GM18909 (cell line): ENCODE measurements around the gene EML1.
"Not testable (repeated sequence)": the region's sequence is repeated elsewhere in the genome, so short reads cannot be mapped to it uniquely, and the experiment has no call there.

ENCODE experiments used
- ATAC-seq: cut with Tn5 transposase; IDR thresholded peaks from one replicate; pipeline ENCODE4 v1.9.1; 2021; ENCODE audit warnings: mild to moderate bottlenecking; ENCODE audit not compliant: unreplicated experiment, poor library complexity

The EML1 gene

DNA sequence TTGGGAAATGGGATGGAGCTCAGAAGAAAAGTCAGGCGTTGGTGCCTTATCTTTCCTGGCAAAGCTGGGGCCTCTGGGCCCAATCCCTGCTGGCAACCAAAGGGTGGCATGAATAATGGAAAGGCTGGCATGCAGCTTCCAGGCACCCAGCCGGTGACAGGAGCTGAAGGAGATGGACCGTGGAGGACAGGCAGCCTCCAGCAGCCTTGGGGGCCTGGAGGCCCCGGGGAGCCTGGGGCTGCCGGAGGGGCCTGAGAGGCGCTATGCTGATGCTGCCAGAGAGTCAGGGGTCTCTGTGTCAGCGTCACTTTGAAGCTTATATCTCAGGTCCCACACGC lies 38.2 kb upstream of the EML1 start:
- no peak for ATAC-seq

DNA sequence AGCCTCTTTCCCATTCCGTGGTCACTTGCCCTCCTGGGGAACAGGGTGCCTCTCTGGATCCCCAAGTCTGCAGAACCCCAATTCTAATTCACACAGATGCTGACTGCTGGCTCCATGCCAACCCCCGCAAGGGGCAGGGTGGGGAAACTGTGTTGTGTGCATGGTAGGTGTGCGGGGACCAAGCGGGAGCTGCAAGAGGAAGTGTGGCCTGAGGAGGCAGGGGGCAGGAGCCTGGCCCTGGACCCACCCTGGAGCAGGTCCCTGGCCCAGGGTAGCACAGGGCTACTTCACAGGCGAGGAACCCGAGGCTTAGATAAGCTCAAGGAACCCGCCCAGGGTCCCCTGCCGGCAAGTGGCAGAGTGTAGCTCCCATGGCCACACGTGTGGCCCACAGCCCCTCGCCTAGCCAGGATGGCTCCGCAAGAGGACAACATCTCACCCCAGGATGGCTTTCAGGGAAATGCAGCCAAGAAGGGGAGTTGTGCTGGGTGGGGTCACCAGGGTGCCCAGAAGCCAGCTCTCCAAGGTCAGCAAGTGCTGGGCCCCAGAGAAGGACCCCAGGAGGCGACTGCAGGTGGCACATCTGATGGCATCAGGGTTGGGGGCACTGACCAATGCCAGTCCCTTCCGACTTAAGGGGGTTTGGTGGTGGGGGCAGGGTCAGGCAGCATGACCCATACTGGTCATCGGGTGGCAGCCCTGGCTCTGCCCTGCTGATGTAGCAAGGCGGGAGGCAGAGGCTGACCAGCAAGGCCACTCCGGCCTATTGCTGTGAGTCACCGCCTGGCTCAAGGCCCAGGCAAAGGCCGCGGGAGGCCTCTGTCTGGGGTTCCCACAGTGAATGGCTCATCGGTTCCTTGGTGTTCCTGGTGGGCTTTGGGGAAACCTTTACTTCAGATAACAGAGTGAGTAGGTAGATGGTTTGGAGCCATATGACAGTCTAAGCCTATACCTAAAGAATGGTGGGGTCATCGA lies 37.3 kb upstream of the EML1 start:
- no peak for ATAC-seq

DNA sequence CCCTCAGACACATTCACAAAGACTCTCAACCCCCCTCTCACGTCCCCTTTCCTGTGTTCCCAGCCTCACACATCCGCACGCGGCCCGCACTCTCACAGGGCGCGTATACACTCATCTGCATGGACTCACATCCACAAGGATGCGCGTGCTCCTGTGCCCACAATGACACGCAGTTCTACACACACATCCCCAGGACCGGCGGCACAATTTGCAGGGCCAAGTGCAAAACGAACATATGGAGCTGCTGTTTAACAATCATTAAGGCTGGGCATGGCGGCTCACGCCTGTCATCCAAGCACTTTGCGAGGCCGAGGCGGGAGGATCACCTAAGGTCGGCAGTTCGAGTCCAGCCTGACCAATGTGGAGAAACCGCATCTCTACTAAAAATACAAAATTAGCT lies 36.4 kb upstream of the EML1 start:
- ATAC-seq: no peak

DNA sequence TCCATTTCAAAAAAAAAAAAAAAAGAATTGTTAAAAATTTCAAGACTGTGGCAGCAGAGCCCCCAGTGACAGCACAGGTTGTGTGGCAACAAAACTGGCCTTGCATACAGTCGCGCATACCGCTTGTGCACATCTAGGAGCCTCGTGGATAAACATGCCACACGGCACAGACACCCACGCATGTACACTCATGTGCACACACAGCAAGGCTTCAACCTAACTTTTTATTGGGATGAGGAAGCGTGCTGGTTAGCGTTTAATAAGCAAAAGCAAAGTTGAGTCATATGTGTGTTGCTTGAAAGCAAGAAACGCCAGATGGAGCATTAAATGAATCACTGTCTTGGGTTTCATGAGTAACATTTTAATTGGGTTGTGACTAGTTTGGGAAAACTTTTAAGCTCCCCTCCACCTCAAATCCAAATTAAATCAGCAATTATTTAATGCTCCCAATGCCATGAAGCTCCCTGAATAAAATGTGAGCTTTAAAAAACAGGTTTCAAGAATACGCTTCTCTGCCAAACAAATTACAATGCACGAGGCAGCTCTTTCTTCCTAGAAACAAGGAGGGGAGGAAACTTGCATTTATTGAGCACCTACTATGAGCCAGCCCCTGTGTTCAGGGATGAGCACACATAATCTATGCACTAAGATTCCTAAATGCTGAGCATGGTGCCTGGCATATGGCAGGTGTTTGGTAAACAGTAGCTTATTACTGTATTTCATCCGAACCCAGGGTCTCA lies 35.7 kb upstream of the EML1 start:
- ATAC-seq: no peak

DNA sequence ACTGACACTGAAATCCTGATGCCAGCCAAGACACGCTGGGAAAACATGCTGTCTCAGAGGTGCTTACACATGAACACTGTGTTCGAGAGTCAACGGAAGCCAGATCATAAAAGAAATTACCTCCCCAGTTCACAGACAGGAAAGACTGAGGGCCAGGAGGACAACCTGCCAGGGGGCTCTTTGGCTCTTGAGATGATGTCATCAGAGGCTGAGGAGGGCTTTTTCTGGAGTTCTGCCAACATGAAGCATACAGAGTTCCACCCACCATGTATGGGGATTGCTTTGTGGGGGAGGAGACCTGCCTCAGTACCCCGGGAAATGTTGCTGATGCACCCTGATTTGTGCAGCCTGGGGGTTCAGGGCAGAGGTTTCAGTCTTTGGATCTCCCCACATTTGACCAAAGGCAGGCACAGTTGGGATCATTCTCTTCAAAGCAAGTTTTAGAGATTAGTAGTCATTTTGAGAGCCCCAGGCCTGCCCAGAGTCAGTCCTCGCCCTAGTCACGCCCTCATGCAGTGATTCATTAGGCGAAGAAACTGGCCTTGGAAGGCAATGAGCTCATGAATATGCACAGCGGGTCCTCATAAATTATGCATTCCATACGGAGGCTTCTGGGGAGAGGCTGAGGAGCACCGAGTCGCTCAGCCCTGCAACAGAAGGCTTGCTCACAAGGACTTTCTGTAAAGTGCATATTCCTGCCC lies 34.9 kb upstream of the EML1 start:
- no peak for ATAC-seq

DNA sequence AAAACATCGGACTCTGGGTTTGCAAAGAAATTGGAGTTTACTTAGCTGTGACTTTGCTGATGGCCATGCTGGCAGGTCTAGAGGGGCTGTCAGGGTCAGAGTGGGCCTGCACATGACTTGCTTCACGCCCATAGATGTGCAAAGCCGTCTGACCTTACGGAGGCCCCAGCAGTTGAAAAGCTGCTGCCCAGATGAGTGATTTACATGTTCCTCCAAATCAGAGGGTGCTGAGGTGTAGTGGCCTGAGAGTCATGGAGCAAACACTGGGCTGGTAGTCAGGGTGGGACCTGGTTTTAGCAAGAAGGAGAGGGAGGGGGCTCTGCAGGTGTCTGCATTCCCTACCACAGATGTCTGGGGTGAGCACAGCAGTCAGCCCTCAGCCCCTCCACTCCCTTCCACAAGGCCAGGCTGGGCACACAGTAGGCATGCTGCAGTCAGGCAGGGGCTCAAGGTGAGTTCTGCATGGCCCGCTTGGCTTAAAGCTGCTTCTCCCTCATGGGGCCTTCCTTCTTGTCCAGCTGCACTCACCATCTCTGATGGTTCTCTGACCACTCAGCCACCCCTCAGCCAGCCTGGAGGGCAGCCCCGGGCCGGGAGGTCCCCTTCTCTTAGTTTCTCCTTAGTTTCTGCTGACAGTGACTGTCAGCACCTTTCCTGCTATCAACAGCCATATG lies 34.2 kb upstream of the EML1 start:
- no peak for ATAC-seq

DNA sequence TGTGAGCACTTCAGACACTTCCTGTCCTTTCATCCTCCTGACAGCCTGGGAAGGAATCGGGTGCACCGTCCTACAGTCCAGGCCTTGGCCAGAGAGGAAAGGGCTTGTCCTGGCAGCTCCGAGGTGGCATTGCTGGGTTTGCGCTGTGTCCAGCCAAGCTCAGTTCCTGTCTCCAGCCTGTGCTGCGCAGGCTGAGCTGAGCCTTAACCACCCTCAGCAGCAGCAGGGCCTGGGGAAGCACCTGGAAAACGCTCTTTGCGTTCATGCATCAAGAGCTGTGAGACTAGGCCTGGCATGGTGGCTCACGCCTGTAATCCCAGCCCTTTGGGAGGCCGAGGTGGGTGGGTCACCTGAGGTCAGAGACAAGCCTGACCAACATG lies 33.7 kb upstream of the EML1 start:
- ATAC-seq: no peak

DNA sequence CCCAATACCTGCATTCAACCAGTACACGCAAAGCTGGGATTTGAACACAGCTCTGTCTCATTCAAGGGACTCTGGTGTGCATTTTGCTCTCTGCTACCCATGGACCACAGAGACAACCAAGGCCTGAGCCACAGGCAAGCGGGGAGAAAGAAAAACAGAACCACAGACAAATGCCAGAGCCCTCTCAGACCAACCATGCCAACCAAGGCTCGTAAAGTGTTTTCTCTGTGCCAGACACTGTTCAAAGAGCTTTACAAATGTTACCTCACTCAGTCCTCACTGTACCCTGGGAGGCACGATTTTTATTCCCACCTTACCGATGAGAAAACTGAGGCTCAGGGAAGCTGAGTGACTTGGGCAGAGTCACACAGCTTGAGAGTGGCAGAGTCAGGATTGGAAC lies 32.4 kb upstream of the EML1 start:
- ATAC-seq: no peak

DNA sequence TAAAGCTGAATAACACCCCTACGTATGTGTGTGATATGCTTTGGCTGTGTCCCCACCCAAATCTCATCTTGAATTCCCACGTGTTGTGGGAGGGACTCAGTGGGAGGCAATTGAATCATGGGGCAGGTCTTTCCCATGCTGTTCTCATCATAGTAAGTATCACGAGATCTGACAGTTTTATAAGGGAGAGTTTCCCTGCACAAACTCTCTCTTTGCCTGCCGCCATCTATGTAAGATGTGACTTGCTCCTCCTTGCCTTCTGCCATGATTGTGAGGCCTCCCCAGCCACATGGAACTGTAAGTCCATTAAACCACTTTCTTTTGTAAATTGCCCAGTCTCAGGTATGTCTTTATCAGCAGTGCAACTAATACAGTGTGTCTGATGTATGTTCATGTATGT lies 30.3 kb upstream of the EML1 start:
- not testable (repeated sequence) for ATAC-seq

DNA sequence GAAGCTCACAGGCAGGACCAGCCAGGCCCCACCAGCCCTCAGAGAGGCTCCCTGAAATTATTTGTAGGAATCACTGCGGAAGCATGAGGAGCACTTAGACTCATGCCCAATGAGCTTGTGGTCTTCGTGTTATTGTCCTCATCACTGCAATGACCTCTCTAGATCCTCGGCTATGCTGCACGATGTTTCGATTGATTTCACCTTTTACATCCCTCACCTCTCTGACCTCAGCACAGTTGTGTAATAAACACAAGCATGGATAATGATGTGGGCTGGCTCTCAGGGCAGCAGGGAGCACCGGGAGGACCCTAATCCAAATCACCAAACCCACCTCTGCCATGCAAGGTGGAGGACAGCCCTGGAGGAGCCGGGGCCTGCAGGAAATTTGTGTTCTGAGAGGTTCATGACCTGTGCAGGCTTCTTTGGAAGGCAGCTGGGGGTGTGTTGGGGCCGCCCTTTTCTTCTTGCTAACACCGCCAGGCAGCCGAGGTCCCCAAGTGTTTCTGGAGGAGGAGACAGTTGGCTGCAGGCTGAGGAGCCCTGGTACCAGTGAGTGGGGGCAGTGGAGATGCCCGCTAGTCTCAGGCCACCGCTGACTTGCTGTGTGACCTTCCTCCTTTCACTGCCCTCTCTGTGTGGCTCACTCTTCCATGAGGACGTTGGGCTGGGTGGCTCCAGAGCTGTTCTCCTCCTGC lies 29.5 kb upstream of the EML1 start:
- ATAC-seq: no peak

DNA sequence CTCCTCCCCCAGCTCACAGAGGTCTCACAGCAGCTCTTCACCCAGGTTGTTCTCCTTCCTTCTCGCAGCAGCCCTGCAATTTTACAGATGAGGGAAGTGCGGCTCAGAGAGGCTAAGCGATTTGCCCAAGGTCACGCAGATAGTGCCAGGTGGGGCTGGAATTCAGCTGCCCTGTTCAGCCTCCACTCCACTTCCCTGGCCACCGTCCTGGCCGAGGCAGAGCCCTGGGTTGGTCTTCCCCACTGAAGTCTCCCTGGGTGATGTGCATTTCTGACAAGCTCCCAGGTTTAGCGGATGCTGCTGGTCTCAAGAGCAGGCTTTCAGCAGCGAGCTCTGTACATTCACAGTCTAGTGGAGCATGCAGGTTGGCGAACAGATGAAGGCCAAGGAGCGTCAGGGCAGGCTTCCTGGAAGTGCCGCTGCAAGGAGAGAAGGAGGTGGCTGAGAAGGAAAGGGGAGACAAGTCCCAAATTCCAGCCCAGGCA lies 28.9 kb upstream of the EML1 start:
- ATAC-seq: no peak

DNA sequence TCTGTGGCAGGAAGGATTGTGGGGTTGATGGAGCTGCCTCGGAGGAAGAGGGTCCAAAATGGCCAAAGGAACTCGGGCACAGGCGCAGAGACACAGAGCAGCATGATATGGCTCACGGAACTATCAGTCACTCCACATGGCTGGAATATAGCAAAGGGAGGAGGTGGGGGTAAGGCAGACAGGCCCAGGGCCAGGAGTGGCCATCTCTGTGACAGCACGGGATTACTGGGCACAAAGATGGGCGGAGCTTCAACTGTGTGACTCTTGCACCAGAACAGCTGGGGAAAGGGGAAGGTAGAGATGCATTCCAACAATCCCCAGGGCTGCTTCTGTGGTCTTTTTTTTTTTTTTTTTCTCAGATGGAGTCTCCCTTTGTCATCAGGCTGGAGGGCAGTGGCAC lies 24.8 kb upstream of the EML1 start:
- ATAC-seq: no peak

DNA sequence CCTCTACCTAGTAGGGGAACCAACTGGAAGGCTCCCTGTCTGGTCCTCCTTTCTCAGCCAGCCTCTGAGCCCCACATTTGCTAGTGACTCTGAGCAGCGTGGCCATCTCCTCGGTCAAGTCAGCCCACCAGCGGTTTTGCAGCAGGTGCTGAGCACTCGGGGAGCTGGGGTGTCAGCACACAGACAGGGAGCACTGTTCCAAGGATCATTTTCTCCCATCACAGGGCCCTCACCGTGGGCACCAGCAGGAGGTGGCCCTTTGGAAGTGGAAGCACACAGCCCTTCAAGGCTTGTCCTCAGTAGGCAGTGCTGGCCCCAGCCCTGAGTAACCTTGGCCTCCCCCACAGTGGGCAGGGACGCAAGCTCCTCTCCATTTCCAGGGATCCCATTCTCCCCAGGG lies 24.1 kb upstream of the EML1 start:
- ATAC-seq: no peak

DNA sequence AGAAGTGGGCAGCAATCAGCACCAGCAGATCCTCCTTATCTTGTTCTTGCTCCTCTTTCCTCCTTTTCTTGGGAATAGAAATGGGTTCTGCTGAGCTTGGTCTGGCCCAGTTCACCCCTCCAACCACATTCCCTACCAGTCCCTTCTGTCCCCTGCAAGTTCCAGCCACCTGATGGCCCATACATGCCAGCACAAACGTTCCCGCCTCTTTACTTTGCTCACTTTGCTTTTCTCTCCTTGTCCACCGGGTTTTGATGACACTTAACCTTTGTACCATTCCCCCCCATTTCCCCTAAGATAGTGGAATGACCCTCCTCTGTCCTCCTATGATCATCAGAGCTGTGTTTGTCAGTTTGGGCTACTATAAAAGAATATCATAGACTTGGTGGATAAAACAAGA lies 23.4 kb upstream of the EML1 start:
- no peak for ATAC-seq

DNA sequence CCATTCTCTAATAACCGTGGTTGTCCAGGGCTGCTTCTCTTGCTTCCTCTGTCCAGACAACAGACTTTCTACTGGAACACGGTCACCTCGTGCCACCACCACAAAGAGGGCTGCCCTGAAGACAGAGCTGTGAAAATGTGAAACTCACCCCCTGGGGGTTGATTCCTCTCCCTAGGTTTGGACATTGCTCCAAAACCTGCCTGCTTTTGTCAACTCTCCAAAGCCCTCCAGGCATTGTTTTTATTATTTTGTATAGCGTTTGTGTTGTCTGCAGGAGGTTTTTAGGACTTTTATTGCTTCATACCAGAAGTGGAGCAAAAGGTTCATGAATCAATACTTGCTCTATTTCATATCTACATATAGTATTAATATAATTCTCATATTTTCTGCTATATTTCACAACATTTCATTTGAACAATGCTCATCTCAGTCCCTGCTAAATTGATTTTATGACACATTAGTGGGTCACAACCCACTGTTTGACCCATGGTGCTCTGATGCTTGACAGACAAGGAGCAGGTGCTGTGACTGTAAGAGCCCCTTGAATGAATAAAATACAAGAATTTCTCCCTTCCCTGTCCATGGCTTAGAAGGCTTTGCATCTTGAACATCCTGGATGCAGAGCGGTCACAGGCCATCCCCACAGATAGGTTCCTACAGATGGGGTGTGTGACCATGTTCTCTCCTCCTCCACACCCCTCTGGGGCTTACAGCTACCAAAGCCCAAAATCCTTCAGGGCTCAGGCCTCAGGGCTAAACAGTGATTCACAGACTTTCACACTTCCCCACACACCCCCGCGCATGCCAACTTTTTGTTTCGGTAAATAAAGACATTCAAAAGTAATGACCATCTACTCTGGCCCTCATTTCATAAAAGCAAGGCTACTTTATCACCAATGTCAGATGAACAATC lies 20.6 kb upstream of the EML1 start:
- ATAC-seq: no peak

DNA sequence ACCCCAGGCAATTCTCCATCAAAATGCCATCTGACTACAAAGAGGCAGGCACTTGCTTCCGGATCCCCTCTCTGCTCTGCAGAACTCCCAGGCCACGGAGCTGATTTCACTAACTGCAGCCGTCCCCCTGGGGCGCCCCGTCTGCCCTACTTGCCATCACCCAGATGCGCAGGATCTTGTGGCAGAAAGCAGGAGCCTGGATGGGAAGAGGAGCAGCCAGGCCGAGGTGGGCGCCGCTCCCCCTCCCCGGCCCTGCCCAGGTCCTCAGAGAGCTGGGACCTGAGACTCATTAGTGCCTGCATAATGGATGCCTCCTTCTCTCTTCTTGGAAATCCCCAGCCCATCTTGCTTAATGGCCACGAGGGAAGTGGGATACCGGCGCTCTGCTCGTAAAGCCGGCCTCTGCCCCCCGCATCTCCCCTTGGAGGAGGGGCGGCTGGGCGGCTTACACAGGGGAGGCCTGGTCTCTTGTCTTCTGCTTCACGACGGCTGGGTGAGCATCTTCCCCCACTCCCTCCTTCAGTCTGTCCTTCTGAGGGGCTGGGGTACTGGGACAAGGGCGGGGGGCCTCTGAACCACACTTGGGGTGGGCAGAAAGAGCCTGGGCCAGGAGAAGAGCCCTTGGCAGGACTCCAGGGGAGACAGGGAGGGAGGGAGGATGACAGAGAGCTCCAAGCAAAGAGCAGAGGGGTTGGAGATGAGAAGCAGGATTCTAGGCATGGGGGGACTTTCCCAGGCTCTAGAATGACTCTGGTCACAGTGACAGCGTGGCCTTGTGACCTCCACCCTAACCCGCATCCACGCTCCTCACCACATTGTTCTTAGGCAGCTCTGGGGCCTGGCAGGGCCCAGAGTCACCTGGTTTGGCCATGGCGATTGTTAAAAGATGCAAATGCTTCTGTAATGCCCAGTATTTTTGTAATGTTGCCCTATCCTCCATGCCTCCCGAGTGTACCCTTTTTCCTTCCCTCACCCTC lies 19.4 kb upstream of the EML1 start:
- no peak for ATAC-seq

DNA sequence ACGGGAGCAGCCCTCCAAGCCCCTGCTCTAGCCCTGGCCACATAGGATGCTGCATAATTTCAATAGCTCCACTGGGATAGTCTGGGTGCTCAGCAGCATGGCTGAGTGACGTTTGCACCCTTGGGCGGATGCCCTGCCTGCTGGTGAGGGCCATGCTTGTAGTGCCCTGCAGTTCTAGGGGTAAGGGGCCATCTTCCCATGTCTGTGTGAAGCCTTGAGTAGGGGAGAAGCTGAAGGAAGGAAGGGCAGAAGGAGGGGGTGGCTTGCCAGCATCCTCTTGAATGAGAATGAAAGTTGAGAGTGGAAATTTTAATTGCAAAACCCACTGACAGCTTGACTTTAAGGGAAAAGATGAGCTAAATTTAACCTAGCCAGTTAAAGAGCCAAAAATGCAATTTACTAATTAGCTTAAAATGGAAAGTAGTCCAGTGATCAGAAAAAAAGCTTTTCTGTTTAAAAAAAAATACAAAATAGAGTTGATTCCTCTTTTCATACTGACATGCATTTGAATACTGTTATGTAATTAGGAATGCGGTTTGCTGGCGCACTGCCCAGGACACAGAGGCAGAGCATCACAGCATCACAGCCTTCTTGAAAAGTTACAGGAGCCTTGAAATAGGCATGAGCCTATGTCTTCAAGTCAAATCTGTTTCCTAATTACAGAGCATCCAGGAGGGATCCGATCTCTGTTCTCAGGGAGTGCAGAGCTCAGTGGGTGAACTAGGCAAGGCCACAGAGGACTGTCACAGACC lies 18.5 kb upstream of the EML1 start:
- no peak for ATAC-seq
